HG03025 (cell line): ENCODE results near the gene PRSS38.

ENCODE experiments used
- ATAC-seq: cut with Tn5 transposase; IDR thresholded peaks from one replicate; pipeline ENCODE4 v1.9.1; 2021; ENCODE audit warnings: mild to moderate bottlenecking, moderate library complexity; ENCODE audit not compliant: unreplicated experiment, low FRiP score

The PRSS38 gene

GRCh38 chr1:227815468-227816409 is at the start of gene PRSS38:
Gene PRSS38 (plus strand): TSS chr1:227815675. CDS start chr1:227815717, 42 bp downstream.
- no peak for ATAC-seq

GRCh38 chr1:227766015-227766634 is 49.4 kb upstream of the PRSS38 start:
- no peak for ATAC-seq

DNA sequence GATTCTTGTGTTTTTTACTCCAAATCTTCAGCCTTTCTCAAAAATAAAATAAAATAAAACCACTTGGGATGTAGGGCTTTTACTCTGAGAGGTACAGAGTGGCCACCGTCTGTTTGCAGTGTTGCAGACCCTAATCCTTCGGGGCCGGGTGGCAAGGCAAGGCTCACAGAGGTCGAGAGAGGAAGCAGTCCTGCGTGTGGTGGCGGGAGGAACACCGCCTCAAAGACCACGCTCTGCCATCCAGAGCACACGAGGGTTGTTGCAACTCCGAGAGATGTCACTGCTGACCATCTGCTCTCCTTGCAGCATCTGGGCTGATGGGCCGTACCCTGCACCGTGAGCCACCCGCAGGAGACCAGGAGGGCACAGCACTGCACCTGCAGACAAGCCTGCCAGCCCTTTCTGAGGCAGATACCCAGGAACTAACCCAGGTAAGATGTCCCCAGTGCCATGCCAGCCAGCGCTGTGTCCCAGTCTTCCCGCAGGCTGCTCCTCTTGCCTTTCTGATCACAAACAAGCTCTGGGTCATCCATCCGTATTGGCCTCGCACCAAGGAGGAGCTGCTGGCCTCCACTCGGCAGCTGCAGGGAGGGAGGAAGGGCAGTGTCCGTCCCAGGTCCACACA is 48.7 kb upstream of the PRSS38 start:
- ATAC-seq = no peak

DNA sequence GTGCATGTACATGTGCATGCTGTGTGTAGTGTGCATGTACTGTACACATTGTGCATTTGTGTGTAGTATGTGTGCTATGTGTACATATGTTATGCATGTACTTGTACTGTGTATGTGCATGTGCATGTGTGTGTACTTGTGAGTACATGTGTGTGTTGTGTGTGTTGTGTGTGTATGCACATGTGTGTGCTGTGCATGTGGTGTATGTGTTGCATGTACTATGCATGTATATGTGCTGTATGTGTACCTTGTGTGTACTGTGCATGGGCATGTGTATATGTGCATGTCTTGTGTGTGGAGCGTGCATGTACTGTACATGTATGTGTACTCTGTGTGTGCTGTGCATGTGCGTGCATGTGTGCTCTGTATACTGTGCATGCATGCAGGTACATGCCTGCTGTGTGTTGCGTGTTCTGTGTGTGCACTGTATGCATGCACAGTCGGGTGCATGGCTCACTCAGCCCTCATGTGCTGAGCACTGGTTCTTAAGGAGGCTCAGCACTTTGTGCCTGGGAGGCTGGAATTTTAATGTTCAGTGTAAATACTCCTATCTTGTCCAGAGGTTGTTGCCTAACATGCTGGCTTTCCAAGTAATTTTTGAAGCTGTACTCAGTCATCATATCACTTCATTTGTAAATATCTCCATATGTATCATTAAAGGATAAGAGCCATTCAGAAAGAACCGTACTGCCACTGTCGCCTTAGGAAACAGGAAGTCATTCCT is 47.9 kb upstream of the PRSS38 start:
- no peak for ATAC-seq

DNA sequence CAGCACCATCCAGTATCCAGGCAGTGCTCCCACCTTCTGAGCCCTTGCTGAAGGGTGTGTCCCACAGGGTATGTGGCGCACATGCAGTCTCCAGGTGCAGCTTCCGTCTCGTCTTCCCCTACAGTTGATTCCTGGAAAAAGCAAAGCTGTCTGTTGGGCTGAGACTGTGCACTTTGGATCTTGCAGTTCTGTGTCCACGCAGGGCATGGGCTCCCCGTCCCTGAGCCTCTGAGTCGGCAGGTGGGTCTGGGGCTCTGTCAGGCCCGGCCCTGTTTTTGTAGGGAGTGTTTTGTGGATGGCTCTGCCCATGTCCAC is 47.4 kb upstream of the PRSS38 start:
- no peak for ATAC-seq

DNA sequence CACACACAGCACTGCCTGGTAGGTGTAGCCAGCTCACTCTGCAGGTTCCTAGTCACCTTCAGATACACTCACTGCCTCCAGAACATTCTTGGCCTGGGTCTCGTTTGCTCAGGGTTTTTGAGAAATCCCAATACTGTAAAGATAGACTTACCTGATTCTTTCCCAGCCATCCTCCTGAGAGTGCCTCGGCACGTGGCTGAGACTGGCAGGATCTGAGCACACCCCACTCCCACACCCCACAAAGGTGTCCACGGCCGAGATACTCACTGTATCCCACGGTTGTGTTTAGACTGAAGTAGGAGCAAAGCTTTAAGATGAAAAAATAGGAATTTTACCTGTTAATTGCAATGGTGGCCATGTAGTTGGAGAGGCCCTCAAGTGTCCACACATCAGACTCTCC is 46.8 kb upstream of the PRSS38 start:
- ATAC-seq = no peak

DNA sequence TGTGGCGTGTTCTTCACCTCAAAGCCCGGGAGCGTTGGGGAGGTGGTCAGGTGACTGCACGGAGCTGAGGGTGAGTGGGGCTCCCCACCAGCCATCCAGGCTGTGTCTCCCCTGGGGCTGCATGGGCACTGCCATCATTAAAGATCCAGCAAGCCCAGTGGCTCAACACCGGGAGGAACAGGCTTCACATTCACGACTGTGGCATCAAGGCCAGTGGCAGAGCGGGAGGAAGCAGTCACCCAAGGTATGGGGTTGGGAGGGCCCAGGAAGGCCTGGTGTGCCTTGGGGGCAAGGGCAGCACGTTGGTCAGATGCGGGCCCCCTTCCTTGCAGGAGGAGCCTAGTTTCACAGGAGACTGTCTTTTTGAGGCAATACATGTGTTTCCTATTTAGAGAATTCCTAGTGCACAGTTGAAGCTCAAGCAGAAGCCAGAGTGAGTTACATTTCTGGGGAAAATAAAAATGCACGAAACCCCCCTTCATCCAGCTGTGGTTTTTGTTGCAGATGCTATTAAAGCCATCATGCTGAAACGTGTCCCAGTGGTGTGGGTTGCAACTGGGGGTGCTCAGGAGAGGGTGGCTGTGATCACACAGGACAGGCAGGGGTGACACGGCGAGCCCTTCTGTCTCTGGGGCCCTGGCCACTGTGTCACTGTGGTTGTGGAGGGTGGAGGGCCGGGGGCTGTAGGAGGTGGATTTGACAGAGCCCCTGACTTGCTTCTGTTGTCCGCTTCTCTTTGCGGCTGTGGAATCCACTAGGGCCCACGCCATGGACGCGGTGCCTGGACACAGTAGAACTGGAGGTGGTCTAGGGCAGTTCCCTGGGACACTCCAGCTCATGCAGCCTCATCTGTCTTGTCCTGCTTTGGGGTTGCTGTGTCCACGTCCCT is 46.2 kb upstream of the PRSS38 start:
- ATAC-seq = no peak

DNA sequence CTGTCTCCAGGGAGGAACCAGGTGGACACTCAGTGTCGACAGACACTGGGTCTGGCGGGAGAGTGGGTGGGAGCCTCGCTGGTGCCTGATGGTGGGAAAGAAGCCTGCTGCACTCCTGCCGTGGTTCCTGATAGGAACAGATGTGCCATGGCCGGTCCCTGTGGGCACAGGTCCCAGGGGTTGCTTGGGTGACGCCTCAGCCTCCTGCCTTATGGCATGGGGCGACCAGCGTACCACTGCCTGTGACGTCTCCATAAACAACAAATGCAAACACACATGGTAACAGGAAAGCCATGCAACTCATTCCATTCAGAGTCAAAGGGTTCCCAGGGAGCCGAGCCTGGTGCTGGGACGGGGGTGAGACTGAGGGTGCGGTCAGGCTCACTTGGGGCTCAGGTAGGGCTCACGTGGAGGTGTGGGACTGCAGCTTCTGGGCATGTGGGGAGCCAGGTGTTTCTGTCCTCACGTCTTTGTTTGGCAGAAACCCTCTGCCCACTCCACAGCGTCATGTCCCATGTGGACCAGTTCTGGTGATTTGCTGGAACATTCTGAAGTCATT is 45.5 kb upstream of the PRSS38 start:
- no peak for ATAC-seq

- ATAC-seq = no peak
Observed at GRCh38 chr1:227770812-227771211, 44.7 kb upstream of the PRSS38 start.

GRCh38 chr1:227771326-227771725 is 44.1 kb upstream of the PRSS38 start:
- no peak for ATAC-seq

DNA sequence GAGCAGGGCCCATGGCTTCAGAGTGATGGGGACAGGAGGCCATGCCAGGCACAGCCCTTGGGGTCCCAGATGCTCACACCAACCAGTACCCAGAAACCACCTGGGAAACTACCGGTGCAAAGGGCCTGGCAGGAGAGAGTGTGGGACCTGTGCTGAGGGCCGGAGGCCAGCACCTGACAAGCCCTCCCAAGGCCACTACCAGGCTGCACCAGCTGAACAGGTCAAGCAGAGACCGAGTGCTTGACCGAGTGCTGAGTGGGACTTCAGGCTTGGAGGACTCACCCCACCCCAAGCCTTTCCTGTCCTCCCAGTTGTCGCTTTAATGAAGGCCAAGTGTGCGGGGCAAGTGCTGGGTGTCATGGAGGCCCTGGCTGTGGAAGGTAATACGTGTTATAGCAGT is 43.7 kb upstream of the PRSS38 start:
- no peak for ATAC-seq

- ATAC-seq = no peak
Observed at GRCh38 chr1:227773558-227773957, 41.9 kb upstream of the PRSS38 start.

GRCh38 chr1:227774051-227774731 is 41.3 kb upstream of the PRSS38 start:
- no peak for ATAC-seq

DNA sequence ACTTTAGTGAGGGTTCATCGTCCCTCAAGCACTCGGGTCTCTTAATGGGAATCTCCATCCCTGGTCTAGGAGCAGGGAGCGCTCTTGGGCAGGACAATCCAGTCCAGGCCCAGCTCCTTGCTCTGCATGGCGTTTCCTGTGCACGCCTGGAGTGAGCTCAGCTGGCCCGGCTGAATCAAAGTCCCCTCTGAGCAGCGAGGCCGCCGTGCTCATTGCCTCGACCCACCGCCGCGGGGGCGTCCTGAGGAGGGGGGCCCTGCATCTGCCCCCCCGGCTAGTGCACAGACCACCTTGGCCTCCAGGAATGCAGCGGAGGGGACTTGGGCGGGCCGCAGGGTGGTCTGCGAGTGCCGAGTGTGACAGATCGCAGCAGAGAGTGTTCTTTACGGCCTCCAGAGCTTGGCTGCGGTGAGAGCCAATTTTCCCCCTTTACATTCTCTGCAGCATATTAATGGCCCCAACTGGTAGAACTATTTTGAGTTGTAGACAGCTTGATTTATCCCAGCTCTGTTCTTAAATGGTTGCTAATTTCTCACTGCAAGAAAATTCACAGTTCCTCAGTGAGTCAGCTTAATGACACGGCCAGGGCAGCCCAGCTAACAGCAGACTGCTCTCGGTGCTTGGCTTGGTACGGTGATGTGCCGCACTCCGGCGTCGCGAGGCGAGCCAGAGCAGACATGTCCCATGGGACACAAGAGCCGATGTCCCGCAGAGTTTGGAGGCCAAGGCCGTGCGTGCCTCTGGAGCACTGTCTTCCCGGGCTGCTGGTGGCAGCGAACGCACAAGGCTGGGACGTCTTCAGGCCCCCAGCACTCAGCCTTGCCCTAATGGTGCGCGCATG is 40.4 kb upstream of the PRSS38 start:
- ATAC-seq = no peak

- no peak for ATAC-seq
Observed at GRCh38 chr1:227775841-227776240, 39.6 kb upstream of the PRSS38 start.

DNA sequence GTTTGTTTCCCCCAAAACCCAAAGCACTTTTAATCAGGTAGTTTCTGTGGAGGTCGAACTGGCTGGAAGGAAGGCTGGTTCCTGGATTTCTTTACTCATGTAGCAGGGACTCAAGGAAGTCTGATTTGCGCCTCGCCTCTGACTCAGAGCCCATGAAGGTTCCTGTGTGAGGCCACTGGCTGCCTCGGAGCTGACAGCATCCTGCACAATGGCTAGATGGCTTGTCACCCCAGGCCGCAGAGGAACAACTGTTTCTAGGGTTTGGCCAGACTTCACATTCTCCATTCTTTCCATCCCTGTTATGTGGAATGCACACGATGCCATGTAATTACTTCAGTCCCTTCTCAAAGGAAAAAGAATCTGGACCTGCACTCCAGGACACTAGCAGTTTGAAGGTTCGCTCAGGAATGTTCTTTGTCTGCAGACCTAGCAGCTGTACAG is 39.1 kb upstream of the PRSS38 start:
- no peak for ATAC-seq

DNA sequence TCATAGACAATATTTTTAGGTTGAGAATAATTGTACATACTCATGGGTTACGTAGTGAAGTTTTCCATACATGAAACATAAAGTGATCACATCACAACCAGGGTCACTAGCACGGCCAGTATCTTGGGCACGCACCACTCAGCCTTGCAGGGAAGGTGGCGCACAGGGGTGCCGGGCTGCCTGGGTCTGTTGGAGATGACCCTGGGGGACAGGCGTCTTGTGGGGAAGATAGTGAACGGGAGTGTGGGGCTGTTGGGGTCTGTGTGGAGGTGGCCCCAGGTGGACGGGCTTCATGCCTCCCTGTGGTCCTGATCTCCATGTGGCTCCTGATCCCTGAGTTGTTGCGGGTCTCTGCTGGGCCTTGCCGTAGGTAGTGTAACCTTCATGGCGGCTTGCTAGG is 38.3 kb upstream of the PRSS38 start:
- no peak for ATAC-seq

DNA sequence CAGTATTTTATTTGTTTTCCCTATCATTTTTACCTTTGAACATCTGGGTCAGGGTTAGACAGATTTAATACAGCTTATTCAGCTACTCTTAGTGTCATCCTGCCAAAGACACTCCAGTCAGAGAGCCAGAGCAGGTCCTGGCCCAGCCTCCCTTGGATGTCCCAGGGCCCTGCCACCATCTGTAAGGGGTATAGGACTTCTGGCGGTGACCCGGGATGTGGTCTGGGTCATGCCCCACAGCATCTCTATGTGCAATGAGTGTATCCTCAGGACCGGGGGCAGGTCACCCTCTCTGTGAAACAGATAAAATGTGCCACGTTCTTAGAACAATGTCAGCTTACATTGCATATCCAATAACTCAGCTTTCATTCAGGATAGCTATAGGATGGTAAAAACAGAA is 37.8 kb upstream of the PRSS38 start:
- ATAC-seq = no peak
